Activated CD8-positive, alpha-beta memory T cell treated with anti-CD3 and anti-CD28 coated beads for 48 hours (primary cell): ENCODE results near the gene RLN1.
A peak's percentile ranks its signal among the peaks of the same experiment; 100 is the strongest.
"Not testable (repeated sequence)": the region's sequence is repeated elsewhere in the genome, so short reads cannot be mapped to it uniquely, and the experiment has no call there.

Source experiments
- DNase-seq, 3 experiments: peaks; one replicate each; pipeline ENCODE4 v3.0.0-alpha.2; 2020; ENCODE audit warnings: low read depth in 2 of 3, low spot score in 2 of 3

RLN1 gene

DNA sequence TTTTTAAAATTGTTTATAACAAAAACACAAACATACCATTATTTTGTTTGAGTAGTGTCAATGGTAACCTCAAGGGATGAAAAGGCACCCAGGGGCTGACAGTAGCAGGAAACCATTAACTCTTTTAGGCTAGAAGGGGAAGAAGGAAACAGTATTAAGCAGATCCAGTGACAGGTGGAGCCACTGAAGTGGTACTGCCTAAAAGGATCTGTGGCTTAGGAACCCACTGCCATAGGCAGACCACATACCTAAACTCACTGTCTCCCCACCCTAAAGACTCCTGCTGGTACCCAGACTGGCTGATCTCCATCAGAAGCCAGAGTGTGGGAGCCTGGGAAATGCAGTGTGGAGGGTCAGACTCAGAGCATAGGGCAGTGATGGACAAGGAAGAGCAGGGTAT, 13.5 kb downstream of the RLN1 start:
- DNase-seq, result no peak

DNA sequence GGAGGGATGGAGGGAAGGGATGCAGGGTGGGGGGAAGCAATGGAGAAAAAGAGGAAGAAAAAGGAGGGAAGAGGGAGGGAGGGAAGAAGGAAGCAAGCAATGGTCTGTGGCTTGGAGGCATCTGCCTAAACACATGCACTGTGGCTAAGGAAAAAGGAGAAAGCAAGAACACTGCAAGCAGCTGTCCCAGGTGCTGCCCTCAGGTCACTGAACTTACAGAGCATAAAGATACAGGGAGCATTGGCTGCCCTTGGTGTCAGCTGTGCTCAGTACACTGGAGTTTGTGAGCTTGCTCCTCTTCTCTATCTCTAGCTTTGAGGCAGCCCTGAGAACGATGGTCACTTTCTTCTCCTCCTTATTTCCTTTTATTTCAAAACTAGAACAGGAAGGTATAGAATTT, 18.1 kb downstream of the RLN1 start:
- not testable (repeated sequence) for DNase-seq

DNA sequence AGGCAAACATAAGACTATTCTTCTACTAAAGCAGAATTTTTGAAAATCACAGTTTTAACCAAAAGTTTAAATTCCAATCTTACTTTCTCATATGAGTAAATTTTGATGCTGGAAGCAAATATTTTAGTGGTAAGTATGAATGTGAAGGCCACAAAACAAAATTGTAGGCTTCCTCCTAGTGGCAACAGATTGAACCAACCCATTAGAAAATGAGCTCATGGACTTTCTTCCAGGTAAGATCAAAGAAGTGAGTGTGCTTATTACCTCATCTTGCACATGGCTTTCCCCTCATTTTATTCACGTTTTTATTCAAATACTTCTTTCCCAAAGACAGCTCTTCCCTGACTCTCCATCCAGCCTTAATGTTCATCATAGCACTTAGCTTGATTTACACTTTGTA, 18.6 kb downstream of the RLN1 start:
- DNase-seq, result no peak

DNA sequence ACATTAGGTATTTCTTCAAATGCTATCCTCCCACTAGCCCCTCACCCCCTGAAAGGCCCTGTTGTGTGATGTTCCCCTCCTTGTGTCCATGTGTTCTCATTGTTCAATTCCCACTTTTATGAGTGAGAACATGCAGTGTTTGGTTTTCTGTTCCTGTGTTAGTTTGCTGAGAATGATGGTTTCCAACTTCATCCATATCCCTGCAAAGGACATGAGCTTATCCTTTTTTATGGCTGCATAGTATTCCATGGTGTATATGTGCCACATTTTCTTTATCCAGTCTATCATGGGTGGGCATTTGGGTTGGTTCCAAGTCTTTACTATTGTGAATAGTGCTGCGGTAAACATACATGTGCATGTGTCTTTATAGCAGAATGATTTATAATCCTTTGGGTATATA, 23.3 kb downstream of the RLN1 start:
- DNase-seq, result not testable (repeated sequence)

DNA sequence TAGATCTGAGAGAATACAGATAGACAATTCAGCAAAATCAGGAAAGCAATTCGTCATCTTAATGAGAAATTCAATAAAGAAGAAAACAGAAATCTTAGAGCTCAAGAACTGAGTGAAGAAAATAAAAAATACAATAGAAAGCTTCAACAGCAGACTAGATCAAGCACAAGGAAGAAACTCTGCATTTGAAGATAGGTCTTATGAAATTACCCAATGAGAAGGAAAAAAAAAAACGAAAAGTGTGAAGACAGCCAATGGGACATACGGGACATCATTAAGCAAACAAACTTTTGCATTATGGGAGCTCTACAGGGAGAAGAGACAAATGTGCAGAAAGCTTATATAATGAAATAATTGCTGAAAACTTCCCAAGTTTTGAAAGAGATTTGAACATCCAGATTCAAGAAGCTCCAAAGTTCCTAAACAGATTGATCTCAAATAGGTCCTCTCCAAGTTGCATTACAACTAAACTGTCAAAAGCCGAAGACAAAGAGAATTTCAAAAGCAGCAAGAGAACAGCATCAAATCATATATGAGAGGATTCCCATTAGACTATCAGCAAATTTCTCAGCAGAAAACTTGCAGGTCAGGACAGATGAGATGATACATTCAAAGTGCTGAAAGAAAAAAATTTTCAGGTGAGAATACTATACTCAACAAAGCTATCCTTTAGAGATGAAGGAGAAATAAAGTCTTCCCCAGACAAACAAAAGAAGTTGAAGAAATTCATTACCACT, 24.3 kb downstream of the RLN1 start:
- no peak for DNase-seq

DNA sequence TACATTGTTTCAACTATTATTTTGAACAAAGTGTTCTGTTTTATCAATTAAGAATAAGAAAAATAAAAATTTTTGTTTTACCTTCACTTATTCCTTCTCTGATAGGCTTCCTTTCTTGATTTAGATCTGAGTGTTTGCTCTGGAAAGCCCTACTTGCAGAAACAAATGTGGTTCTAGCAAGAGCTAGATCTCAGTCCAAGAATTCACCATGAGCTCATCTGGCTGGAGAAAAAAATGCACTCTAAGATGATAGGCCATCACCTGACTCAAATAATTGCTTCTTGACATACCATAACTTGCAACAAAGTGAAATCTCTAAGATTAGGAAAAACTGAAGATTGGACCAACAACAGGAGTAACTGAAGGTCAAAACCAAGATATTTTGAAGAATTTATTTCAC, 28.8 kb downstream of the RLN1 start:
- DNase-seq, result no peak

DNA sequence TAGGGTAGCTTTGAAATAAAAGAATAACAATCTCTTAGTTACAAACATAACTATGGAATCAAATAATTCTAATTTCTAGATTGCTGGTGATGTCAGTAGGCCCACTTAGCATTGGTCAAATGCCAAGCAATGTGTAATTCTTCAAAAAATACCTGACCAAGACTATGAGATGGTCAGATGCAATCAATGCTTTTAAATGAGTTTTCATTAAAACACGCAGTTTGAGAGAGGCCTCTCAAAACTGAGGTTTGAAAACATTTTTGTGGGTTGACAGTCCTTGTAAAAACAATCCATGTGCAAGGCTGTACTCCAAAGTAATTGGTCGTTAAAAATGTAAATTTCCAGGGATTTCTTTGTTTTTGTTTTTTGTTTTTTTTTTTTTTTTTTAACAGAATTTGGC, 33.9 kb downstream of the RLN1 start:
- DNase-seq, result no peak

DNA sequence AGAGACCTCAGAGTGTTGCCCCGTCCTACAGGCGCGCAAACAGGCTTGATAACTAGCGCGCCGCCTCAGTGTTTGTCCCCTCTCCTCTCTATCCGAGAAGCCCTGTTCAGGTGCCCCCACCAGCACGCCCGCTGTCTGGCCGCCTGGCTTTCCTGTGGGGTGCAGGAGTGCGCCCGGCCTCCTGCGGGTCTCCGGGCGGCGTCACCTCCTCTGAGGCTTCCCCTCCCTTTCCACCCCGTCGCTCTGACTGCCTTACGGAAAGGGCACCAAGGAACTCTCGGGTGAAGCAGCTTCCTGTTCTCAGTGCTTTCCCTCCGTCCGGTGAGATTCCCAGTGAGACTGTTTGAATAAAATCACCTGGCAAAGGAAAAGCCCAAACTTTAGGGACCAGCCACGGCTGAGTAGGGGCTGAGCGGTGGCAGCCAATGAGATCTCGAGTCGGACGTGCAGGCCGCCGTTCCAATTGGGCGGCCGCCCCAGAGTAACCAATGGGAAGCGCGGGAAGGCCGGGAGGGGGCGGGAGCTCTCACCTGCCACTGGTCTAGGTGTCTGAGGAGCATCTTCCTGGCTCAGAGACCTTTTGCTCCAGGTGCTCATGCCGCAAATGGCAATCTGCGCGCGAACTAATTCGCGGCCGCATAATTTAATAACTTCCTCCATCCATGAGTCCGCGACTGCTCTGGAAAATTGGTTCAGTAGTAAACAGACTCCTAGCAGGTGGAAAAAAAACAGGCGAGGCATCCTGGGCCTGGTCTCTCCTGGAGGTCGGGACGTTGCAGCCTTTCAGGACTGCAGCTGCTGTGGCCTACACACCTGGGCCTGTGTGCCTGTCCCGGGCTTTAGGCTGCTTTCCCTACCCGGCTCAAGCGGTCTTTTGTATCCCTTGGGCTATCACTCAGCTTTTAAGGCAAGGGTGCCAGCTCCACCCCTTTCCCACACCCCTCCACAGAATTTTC, 35.6 kb downstream of the RLN1 start, which contains the start of gene RLN2:
TSS of gene RLN2 (minus strand) at position 877 of the 956 bp plus-strand sequence. CDS start at position 741, 136 bp downstream.
- peak in 1 of 3 experiments; percentile 9 for DNase-seq

DNA sequence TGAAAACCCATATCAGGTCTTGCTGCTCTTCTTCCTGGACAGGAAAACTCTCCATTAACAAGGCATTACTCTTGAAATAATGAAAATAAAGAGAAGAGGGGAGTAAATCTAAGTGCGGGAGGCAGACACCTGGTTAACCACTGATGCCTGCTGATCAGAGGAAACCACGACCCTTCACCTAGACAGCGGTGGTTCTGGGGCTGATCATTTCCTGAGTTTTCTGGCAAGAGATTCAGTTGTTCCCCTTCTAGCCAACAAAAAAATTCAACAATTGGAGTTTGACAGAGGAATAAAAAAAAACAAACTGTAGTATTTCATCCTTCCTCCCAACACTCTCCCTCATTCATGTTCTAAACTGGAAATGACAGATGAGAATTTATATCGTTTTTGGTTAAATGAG, 38.1 kb downstream of the RLN1 start:
- no peak for DNase-seq

DNA sequence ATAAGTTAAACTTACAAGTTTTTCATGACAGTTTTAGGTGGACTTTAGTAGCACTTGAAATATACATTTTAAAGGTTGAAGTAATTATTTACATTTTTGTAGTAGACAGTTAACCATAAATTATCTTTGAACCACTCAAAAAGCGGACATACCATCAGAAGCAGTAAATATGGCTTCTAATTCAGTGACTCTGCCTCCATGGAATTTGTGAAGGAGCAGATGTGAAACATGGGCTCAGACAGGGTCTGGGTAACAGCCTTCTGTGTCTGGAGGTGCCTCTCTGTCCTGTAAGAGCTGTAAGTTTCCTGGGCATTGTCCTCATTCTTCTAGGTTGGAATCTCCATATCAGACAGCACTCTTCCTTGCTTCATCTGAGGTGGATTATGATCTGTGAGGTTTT, 47.5 kb downstream of the RLN1 start:
- DNase-seq, result no peak

DNA sequence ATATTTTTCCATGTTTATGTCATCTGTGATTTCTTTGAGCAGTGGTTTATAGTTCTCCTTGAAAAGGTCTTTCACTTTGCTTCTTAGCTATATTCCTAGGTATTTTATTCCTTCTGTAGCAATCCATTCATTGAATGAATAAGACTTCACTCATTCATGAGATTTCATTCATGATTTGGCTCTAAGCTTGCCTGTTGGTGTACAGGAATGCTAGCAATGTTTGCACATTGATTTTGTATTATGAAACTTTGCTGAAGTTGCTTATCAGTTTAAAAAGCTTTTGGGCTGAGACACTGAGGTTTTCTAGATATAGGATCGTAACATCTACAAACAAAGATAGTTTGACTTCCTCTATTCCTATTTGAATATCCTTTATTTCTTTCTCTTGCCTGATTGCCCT, 51.1 kb downstream of the RLN1 start:
- no peak for DNase-seq

DNA sequence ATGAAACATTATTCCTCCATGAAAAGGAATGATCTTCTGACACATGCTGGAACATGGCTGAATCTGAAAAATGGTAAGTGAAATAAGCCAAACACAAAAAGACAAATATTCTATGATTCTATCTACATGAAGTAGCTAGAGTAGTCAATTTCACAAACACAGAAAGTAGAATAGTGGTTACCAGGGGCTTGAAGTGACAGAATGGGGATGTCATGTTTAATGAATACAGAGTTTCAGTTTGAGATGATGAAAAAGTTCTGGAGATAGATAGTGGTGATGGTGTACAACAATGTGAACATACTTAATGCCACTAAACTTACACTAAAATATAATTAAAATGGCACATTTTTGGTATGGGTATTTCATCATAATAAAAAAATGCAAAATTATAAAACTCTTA, 53.4 kb downstream of the RLN1 start:
- DNase-seq, result no peak
